NCI-H128 (cell line): ENCODE measurements around the gene YDJC.
A peak's percentile ranks its signal among the peaks of the same experiment; 100 is the strongest.
"Not testable (repeated sequence)": the region's sequence is repeated elsewhere in the genome, so short reads cannot be mapped to it uniquely, and the experiment has no call there.

Experiments
- DNase-seq: peaks from one replicate; lab custom pipeline; 2025; ENCODE audit not compliant: unreplicated experiment; lab: John Stamatoyannopoulos, UW

The YDJC gene

GRCh38 chr22:21652010-21652546 lies 22.3 kb upstream of the YDJC start:
- DNase-seq, result peak; percentile 66

DNA sequence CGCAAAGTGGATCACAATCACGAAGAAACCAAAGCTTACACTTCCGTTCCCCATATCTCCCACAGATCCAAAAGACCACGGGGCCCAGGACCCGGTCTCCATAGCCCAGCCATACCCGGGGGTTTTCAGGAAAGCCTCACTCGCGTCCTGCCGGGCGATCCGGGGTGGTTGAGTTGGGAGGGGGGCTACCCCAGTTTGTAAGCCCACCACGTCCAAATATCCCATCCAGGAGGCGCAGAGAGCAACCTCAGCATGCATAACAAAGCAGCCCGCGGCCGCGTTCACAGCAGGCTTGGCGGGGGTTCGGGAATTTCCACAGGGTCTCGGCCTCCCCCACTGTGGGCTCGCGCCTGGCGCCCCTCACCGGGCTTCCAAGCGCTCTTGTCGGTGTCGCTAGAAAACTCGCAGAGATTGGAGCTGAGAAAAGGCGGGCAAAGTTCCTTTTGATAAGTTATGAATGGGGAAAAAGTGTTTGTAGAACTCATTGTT lies 21.7 kb upstream of the YDJC start:
- DNase-seq, result no peak

DNA sequence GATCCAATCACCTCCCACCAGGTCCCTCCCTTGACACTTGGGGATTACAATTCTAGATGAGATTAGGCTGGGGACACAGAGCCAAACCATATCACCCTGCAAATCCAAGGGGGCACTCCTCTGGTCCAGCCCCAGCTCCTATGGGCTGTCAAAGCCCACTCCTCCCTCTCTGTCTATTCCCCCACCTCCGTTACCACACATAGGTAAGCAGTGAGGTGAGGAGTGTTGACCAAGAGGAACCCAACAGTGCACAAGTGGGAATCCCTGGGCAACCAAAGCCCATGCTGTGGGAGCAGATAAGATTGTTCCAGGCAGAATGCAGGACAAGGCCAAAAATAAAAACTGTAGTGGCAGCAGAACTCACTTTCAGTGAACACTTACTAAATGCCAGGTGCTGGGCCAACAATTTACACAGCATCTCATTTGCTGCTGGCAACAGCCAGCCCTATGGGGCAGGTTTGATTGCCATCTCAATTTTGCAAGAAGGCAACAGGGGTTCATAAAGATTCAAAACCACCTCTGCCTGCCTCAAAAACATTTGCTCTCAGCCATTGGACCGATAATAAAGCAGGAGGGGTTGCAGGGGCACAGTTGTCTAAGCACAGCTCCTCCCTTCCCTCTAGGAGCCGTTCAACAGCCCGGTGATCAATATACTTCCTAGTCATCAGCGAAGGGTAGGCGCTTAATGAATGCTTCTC lies 21.1 kb upstream of the YDJC start:
- no peak for DNase-seq

DNA sequence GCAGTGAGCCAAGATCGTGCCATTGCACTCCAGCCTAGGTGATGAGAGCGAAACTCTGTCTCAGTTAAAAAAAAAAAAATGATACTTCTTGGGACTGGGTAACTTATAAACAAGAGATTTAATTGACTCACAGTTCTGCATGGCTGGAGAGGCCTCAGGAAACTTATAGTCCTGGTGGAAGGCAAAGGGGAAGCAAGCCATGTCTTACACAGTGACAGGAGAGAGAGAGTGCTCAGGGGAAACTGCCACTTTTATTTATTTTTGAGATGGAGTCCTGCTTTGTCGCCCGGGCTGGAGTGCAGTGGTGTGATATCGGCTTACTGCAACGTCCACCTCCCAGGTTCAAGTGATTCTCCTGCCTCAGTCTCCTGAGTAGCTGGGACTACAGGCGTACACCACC lies 20.5 kb upstream of the YDJC start:
- no peak for DNase-seq

DNA sequence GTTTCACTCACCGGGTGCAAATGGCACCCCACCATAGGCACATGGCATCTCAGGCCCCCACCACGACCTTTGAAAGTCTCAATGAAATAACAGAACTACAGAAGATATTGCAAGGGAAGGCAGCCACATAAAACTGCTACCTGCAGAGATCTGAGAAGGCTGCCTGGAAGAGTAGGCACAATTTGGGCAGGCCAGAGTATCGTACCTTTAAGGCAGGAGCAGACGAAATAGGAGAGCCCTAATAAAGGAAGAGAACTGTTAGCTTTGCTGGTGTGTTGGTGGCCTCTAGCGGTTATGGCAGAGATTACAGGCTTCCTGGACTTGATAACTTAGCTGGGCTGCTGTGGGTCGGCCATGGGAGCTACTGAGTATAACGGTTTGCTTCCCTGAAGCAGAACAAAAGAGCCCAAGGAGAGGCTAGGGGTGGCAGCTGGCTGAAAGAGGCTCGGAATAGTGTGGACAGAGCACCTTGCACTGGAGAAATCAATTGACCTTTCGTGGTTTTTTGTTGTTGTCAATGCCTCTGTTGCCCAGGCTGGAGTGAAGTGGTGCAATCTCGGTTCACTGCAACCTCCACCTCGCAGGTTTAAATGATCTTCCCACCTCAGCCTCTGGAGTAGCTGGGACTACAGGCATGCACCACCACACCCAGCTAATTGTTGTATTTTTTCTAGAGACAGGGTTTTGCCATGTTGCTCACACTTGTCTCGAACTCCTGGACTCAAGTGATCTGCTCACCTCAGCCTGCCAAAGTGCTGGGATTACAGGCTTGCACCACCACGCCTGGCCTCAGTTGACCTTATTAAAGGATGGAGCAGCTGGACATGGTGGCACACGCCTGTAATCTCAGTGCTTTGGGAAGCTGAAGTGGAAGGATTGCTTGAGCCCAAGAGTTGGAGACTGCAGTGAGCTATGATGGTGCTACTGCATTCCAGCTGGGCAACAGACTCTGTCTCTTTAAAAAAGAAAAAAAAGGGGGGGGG lies 17.1 kb upstream of the YDJC start:
- peak; percentile 37 for DNase-seq

- not testable (repeated sequence) for DNase-seq
Measured at GRCh38 chr22:21645513-21645912, 15.7 kb upstream of the YDJC start.

DNA sequence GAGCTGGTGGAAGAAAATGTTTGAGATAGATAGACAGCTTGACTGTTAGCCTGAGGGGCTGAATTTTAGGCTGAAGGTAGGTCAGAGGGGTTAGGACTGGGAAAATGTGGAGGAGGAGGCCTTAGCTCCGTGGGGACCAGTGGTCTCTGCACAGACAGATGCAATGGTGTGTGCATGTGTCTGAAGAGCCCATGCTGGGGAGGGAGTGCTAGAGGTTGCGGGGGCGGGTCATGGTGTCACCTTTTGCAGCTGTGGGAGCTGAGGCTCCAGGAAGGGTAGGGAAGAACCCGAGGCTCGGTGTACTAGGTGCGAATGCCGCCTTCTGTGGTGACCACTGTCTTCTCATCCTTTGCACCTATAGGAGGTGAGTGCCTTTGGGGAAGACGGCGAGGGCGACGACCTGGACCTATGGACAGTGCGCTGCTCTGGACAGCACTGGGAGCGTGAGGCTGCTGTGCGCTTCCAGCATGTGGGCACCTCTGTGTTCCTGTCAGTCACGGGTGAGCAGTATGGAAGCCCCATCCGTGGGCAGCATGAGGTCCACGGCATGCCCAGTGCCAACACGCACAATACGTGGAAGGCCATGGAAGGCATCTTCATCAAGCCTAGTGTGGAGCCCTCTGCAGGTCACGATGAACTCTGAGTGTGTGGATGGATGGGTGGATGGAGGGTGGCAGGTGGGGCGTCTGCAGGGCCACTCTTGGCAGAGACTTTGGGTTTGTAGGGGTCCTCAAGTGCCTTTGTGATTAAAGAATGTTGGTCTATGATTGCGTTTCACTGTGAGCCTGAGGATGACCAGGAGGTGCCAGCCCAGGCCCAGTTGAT lies 13.9 kb upstream of the YDJC start:
- DNase-seq, result no peak

DNA sequence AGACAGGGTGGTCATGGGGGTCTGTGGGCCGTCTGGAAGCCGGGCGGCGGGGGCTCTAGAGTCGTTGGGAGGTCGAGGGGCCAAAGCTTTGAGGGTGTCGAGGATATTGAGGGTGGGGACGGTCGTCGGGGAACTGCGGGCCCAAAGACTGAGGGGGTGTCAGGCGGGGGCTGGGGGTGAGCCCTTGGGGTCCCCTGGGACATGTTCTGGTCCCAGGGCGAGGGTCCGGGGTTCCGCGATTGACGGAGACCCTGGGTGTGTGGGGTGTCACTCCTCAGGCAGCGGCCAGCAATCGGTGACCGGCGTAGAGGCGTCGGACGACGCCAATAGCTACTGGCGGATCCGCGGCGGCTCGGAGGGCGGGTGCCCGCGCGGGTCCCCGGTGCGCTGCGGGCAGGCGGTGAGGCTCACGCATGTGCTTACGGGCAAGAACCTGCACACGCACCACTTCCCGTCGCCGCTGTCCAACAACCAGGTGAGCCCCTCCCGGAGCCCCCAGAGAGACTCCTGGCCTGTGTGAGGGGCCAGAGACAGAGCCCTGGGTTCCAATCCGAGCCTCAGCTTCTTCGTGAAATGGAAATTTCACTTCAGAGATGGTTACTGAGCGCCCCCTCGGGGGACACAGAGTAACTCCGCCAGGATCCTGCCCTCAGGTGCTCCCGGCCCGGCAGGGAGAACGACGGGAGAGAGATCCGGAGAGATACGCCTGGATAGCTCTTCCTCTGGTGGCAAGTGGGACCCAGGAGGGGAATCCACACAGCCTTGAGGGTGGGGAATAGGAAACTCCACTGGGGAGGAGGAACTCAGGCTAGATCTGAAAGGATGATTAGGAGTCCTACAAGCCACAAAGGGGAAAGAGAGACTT lies 13.0 kb upstream of the YDJC start:
- no peak for DNase-seq

DNA sequence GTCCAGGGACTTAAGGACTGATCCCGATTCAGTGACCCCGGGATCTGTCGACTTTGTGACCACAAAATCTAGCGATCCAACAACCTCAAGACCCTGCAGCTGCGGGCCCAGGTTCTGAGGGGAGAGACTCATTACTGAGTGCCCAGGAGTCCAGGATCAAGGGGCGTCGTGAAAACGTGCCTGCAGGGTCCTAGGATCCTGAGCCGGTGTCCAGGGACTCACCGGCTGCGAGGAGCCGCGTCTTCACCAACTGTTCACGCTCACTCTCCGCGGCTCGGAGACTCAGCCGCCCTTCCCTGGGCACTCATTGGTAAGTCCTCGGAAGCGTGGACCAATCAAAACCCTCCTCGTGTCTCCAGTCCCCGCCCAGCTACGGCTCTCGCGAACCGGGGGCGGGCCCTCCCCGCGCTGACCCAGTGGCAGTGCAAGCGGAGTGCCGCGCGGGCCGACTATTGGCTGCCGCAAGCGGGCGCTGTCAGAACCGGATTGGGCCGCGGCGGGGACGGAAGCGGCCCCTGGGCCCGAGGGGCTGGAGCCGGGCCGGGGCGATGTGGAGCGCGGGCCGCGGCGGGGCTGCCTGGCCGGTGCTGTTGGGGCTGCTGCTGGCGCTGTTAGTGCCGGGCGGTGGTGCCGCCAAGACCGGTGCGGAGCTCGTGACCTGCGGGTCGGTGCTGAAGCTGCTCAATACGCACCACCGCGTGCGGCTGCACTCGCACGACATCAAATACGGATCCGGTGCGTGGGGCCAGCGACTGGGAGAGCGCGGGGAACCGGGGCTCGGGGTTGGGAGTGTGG lies 12.2 kb upstream of the YDJC start, which contains the start of gene SDF2L1:
TSS of gene SDF2L1 (plus strand) at position 514 of the 795 bp plus-strand sequence. CDS start at position 549, 35 bp downstream.
- DNase-seq, result peak; percentile 81

DNA sequence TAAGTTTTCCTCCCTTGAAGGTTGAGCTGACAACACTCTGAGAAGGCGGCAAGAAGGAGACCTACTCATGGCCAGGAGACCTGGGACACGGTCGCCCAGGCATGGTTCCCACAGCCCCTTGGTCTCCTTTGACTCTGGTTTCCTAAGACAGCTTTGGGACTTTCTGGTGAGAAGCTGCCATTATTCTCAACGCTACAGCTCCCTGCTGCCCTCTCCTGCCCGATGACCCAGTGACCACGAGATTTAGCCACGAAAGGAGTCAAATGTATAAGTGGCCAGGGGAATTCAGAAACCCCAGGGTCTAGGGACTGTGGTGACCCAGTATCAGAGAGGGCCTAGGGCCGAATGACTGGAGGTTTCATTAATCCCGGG lies 11.6 kb upstream of the YDJC start:
- no peak for DNase-seq

- no peak for DNase-seq
Measured at GRCh38 chr22:21640810-21641209, 11.0 kb upstream of the YDJC start.

- DNase-seq, result no peak
Measured at GRCh38 chr22:21639359-21639758, 9.5 kb upstream of the YDJC start.

DNA sequence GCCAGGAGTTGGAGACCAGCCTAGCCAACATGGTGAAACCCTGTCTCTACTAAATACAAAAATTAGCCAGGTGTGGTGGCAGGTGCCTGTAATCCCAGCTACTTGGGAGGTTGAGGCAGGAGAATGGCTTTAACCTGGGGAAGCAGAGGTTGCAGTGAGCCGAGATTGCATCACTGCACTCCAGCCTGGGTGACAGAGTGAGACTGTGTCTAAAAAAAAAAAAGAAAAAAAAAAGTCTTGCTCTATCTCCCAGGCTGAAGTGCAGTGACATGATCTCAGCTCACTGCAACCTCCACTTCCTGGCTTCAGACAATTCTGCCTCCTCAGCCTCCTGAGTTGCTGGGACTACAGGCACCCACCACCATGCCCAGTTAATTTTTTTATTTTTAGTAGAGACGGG lies 7.6 kb upstream of the YDJC start:
- not testable (repeated sequence) for DNase-seq

DNA sequence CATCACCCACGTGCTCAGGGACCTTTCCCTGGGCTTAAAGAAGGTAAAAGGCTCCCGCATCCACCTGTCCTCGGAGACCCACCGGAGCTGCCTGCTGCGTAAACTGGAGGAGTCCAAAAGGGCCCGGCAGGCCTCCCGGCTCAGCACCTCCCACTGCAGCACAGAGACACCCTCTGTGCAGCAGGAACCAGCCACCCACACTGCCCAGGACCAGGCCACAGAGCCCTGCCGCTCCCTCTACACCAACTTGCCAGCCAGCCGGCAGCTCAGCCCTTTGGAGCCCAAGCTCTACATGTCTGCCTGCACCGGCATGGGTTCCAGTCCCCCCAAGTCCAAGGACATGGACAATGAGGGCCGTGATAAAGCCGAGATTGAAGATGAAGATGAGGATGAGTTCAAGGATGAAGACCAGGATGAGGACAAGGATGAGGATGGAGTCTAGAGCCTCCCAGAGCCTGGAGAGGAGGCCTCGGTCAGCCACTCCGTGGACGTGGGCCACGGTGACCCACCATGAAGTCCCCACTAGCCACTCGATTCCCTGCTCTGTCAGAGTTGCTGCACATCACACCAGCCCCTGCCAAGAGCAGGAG lies 6.9 kb upstream of the YDJC start:
- no peak for DNase-seq

- DNase-seq, result no peak
Measured at GRCh38 chr22:21635771-21636510, 6.1 kb upstream of the YDJC start.

DNA sequence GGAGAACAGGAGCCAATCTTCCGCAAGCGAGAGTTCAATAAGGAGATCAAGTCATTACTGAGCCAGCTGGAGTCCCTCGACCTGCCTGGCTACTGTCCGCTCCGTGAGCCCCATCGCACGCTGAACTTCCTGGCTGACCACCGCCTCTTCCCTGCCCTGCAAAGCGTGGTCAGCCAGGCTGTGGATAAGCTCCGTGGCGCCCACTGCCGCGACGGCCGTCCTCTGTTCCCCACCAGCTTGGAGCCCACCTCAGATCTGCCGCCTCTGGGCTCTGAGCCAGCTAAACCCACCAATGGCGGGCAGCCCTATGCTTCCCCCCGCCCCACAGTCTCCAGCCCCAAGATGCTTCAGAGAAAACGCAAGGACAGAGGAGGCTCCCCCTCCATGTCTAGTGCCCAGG lies 5.0 kb upstream of the YDJC start:
- DNase-seq, result no peak

- no peak for DNase-seq
Measured at GRCh38 chr22:21634081-21634480, 4.3 kb upstream of the YDJC start.

GRCh38 chr22:21633481-21633880 lies 3.7 kb upstream of the YDJC start:
- DNase-seq, result no peak
